DOHH2 (cell line): ENCODE results near the gene ALPL.

Source experiments
- H3F3A ChIP-seq: fragments of 200-600 bp; sonication (generic), shearing (Covaris generic); 2 replicates; pipeline ENCODE4 v1.6.0; 2016; ENCODE audit warnings: antibody characterized with exemption, mild to moderate bottlenecking; ENCODE audit not compliant: control insufficient read depth, insufficient read depth
- H3K27ac ChIP-seq: fragments of 200-600 bp; sonication (generic); 2 replicates; pipeline ENCODE4 v1.5.1; 2014; ENCODE audit warnings: low read depth, mild to moderate bottlenecking, low read length, moderate library complexity
- H3K27me3 ChIP-seq: fragments of 200-600 bp; sonication (generic); 2 replicates; pipeline ENCODE4 v1.6.1; 2014; ENCODE audit warnings: mild to moderate bottlenecking, low read length, mixed read lengths; ENCODE audit not compliant: control insufficient read depth
- H3K36me3 ChIP-seq: fragments of 200-600 bp; sonication (generic); 2 replicates; pipeline ENCODE4 v1.6.1; 2014; ENCODE audit warnings: mild to moderate bottlenecking, low read length, moderate library complexity, mixed read lengths; ENCODE audit not compliant: control insufficient read depth
- H3K4me1 ChIP-seq: fragments of 200-600 bp; sonication (generic); 2 replicates; pipeline ENCODE4 v1.6.1; 2014; ENCODE audit warnings: mild to moderate bottlenecking, low read length, mixed read lengths; ENCODE audit not compliant: control insufficient read depth
- H3K4me2 ChIP-seq: fragments of 200-600 bp; sonication (generic); 2 replicates; pipeline ENCODE4 v1.6.0; 2014; ENCODE audit warnings: mild to moderate bottlenecking, low read length, moderate library complexity
- H3K4me3 ChIP-seq: fragments of 200-600 bp; sonication (generic); 2 replicates; pipeline ENCODE4 v1.5.1; 2014; ENCODE audit warnings: mild to moderate bottlenecking, low read length, mixed read lengths
- H3K79me2 ChIP-seq: fragments of 200-600 bp; sonication (generic); 2 replicates; pipeline ENCODE4 v1.6.1; 2014; ENCODE audit warnings: mild to moderate bottlenecking, low read length, mixed read lengths; ENCODE audit not compliant: control insufficient read depth
- H3K9me2 ChIP-seq: fragments of 200-600 bp; sonication (generic); replicated peaks from 2 replicates; pipeline ENCODE4 v1.6.1; 2014; ENCODE audit warnings: mild to moderate bottlenecking, low read length, mixed read lengths; ENCODE audit not compliant: control insufficient read depth
- H3K9me3 ChIP-seq: fragments of 200-600 bp; sonication (generic); 2 replicates; pipeline ENCODE4 v1.6.1; 2014; ENCODE audit warnings: antibody characterized with exemption, low read length, mixed read lengths; ENCODE audit not compliant: control insufficient read depth, insufficient read depth
- H4K20me1 ChIP-seq: fragments of 200-600 bp; sonication (generic); 2 replicates; pipeline ENCODE4 v1.6.0; 2014; ENCODE audit warnings: low read depth, mild to moderate bottlenecking, antibody characterized with exemption, low read length, moderate library complexity; ENCODE audit not compliant: control insufficient read depth, insufficient read depth
- EZH2phosphoT487 ChIP-seq: fragments of 200-600 bp; sonication (generic); IDR thresholded peaks from 2 replicates; pipeline ENCODE4 v1.6.1; 2017; ENCODE audit warnings: borderline replicate concordance, mild to moderate bottlenecking, antibody characterized with exemption, low read length, moderate library complexity, mixed read lengths
- TF ChIP-seq, protein P1 (sequence below): fragments of 200-600 bp; sonication (generic); IDR thresholded peaks from one replicate; pipeline ENCODE4 v1.5.1; 2014; ENCODE audit warnings: antibody characterized with exemption, mild to moderate bottlenecking, low read depth, low read length; ENCODE audit not compliant: poor library complexity, severe bottlenecking

The ALPL gene

DNA sequence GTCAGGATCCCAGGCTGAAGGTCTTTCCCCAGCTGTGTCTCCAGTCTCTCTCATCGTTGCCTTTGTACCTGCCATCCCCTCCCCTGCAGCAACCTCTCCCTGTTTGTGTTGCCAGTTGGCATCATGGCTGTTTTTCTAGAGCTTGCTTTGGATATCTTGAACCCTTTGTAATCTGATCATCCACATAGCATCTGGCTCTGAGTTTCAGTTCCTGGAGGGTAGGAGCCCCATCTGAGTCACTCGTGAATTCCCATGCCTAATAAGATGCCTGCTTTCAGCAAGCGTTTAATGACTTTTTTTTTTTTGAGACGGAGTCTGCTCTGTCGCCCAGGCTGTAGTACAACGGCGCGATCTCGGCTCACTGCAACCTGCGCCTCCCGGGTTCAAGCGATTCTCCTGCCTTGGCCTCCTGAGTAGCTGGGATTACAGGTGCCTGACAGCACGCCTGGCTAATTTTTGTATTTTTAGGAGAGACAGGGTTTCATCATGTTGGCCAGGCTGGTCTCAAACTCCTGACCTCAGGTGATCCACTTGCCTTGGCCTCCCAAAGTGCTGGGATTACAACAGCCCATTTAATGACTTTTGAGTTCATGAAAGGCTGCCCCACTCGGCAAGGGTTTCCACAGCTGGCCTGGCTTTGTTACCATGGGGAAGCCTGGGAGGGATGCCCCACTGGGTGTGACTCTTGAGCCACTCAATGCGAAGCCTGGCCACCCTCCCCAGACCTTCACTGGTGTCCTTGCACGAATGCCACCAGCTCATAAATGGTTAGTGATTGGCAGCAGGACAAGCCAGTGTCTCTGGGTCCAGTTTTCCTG is 11.9 kb downstream of the ALPL start:
- Histone ChIP-seq H3K79me2 (no peaks in the 10 kb centered on the region), H4K20me1 (peaks cover 4% of the 10 kb centered on the region; the same call in 1 of the 2 replicates), H3K27me3 (peaks cover 71% of the 10 kb centered on the region), H3K27ac (no peak overlapping the region), H3K4me3 (no peak overlapping the region), H3K36me3 (no peaks in the 10 kb centered on the region), H3K4me2 (no peak overlapping the region), H3F3A (peaks cover 13% of the 10 kb centered on the region), H3K4me1 (peaks cover 60% of the 10 kb centered on the region), H3K9me3 (no peaks in the 10 kb centered on the region), H3K9me2 (no peaks in the 10 kb centered on the region)
- no peak for TF ChIP-seq EZH2phosphoT487
- TF ChIP-seq, protein P1, sequence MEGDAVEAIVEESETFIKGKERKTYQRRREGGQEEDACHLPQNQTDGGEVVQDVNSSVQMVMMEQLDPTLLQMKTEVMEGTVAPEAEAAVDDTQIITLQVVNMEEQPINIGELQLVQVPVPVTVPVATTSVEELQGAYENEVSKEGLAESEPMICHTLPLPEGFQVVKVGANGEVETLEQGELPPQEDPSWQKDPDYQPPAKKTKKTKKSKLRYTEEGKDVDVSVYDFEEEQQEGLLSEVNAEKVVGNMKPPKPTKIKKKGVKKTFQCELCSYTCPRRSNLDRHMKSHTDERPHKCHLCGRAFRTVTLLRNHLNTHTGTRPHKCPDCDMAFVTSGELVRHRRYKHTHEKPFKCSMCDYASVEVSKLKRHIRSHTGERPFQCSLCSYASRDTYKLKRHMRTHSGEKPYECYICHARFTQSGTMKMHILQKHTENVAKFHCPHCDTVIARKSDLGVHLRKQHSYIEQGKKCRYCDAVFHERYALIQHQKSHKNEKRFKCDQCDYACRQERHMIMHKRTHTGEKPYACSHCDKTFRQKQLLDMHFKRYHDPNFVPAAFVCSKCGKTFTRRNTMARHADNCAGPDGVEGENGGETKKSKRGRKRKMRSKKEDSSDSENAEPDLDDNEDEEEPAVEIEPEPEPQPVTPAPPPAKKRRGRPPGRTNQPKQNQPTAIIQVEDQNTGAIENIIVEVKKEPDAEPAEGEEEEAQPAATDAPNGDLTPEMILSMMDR = no peak

DNA sequence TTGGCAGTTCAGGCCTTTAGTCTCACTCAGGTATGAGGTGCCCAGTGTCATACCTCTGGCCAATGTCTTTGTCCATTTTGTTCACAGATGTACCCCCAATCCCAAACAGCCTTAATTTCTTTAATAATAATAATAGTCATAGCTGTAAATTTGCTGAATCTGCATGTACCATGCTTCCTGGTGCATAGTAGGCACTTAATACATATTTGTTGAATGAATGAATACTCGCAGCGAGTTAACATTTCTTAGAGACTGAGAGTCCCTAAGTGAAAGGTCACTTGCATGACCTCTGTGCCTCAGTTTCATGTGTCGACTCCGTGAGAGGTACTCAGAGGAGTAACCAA is 12.5 kb downstream of the ALPL start:
- Histone ChIP-seq H3K27me3 (peaks cover 73% of the 10 kb centered on the region), H3K9me3 (no peaks in the 10 kb centered on the region), H3F3A (peaks cover 16% of the 10 kb centered on the region), H4K20me1 (peaks cover 4% of the 10 kb centered on the region; the same call in 1 of the 2 replicates), H3K79me2 (no peaks in the 10 kb centered on the region), H3K27ac (no peak overlapping the region), H3K9me2 (no peaks in the 10 kb centered on the region), H3K4me3 (no peak overlapping the region), H3K36me3 (no peaks in the 10 kb centered on the region), H3K4me1 (peaks cover 54% of the 10 kb centered on the region), H3K4me2 (no peak overlapping the region)
- TF ChIP-seq EZH2phosphoT487 = no peak
- TF ChIP-seq, protein P1 = no peak

DNA sequence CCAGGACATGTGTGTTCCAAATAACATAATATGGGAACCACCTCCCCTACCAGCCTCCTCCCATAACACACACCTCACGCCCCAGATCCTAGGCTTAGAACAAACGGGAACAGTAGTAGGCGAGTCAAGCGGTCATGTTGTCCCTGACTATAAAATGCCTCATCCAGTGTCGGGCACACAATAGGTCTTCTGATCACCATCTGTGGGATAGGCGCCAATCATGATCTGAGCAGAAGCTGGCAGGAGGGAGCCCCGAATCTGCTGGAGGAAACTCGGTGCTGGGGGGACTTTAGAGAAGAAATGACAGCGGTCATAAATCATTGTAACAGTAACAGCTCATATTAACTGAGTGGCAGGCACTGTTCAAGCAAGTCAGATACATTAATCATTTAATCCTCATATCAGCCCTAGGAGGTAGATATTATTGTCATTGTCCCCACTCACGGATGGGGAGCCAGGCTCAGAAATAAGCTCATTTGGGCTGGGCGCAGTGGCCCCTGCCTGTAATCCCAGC is 13.4 kb downstream of the ALPL start:
- peaks cover 4% of the 10 kb centered on the region; the same call in 1 of the 2 replicates for H4K20me1 ChIP-seq
- no peaks in the 10 kb centered on the region for H3K36me3 ChIP-seq
- peaks cover 11% of the 10 kb centered on the region; the same call in 1 of the 2 replicates for H3F3A ChIP-seq
- H3K27me3 ChIP-seq = peaks cover 73% of the 10 kb centered on the region
- no peak overlapping the region for H3K4me2 ChIP-seq
- no peaks in the 10 kb centered on the region for H3K9me3 ChIP-seq
- no peaks in the 10 kb centered on the region for H3K79me2 ChIP-seq
- H3K4me1 ChIP-seq = peaks cover 45% of the 10 kb centered on the region
- no peak overlapping the region for H3K27ac ChIP-seq
- no peaks in the 10 kb centered on the region for H3K9me2 ChIP-seq
- TF ChIP-seq EZH2phosphoT487 = no peak
- TF ChIP-seq, protein P1 = no peak
- H3K4me3 ChIP-seq = no peak overlapping the region
